ENCODE data around the gene DSPP.
A peak's percentile ranks its signal among the peaks of the same experiment; 100 is the strongest.

Gene DSPP

GRCh38 chr4:87620086-87620485 lies 11.8 kb downstream of the DSPP start:
- TF ChIP-seq CTCF (IDR thresholded peaks at IDR 0.05; ENCODE audit: control insufficient read depth, insufficient read depth, low read depth, low read length, missing control alignments) = no peak
- H3K4me3 ChIP-seq (ENCODE audit: control insufficient read depth, low read depth, low read length) = no peak overlapping the region
- no peak for DNase-seq (ENCODE audit: low read depth)

DNA sequence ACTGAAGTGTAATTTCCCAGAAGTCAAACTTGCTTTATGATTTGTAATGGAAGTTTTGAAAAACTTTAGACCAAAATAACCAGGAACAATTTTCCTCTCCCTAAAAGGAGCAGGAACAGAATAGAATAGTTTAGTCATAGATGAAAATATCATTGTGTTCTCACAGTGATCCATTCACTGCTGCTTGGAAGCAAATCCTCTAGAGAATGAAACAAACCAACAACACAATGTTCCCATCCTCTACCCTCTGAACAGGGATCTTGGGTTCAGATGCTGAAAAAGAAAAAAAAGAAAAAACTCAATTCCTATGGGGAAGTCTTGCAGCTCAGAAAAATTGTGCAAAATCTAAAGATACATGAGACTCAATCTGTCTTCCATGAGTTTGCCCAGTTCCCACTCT lies 12.2 kb downstream of the DSPP start:
- TF ChIP-seq CTCF (IDR thresholded peaks at IDR 0.05; ENCODE audit: control insufficient read depth, insufficient read depth, low read depth, low read length, missing control alignments) = no peak
- H3K4me3 ChIP-seq (ENCODE audit: control insufficient read depth, low read depth, low read length) = no peak overlapping the region

GRCh38 chr4:87622303-87622702 lies 14.0 kb downstream of the DSPP start:
- H3K4me3 ChIP-seq (ENCODE audit: control insufficient read depth, low read depth, low read length) = no peak overlapping the region
- DNase-seq (ENCODE audit: low read depth) = no peak
- TF ChIP-seq CTCF (IDR thresholded peaks at IDR 0.05; ENCODE audit: control insufficient read depth, insufficient read depth, low read depth, low read length, missing control alignments) = no peak

More for the DNA sequence above, 12.2 kb downstream of the DSPP start:
- DNase-seq (ENCODE audit: low read depth) = no peak

DNA sequence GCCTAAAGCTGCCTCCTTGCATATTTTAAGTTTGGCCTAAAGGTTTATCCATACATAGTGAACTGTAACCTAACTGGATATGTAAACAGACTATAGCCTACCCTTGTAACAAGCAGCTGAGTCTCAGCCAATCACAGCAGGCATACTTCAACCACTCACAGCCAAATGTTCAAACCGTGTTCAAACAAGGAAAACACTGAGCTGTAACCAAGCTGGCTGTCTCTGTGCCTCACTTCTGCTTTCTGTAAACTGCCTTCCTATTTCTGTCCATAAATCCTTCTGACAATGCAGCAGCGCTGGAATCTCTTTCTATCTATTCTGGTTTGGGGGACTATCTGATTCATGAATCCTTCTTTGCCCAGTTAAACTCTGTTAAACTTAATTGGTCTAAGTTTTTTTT lies 16.4 kb downstream of the DSPP start:
- no peak overlapping the region for H3K4me3 ChIP-seq (ENCODE audit: control insufficient read depth, low read depth, low read length)
- DNase-seq (ENCODE audit: low read depth) = no peak
- no peak for TF ChIP-seq CTCF (IDR thresholded peaks at IDR 0.05; ENCODE audit: control insufficient read depth, insufficient read depth, low read depth, low read length, missing control alignments)

GRCh38 chr4:87631668-87632067 lies 23.3 kb downstream of the DSPP start:
- DNase-seq (ENCODE audit: low read depth) = no peak
- H3K4me3 ChIP-seq (ENCODE audit: control insufficient read depth, low read depth, low read length) = no peak overlapping the region
- no peak for TF ChIP-seq CTCF (IDR thresholded peaks at IDR 0.05; ENCODE audit: control insufficient read depth, insufficient read depth, low read depth, low read length, missing control alignments)

DNA sequence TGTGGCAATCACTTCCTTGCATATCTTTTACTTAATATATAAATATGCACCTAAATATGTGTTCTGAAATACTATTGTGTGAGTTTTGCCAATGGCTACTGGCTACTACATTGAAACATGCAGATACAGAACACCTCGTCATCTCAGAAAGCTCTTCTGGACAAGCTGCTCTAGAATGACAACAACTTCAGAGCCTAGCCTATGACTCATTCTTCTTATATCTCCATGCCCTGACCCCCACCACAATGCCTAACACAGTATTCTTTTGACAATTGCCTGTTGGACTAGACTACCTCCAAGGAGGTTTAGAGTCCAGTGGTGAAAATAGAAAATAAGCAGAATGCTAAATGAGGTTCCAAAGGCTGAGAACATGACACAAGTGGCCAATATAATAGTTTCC lies 24.1 kb downstream of the DSPP start:
- no peak overlapping the region for H3K4me3 ChIP-seq (ENCODE audit: control insufficient read depth, low read depth, low read length)
- TF ChIP-seq CTCF (IDR thresholded peaks at IDR 0.05; ENCODE audit: control insufficient read depth, insufficient read depth, low read depth, low read length, missing control alignments) = no peak
- no peak for DNase-seq (ENCODE audit: low read depth)

DNA sequence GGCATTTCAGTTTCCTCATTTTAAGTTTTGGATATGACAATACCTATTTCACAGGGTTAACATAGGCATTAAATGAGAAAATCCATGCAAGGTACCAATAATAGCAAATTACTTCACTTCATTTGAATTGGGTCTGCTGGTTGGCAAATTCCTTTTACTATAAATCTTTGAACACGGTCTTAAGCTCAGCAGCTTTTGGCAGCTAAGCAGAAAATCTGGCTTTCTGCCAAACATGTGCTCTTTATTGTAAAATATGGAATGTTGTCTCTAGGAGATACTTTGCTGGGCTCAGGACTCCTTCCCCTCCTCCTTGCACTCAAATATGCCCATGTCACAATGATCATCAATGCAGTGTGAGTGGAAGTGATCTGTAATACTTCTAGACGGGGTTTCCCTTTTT lies 24.9 kb downstream of the DSPP start:
- H3K4me3 ChIP-seq (ENCODE audit: control insufficient read depth, low read depth, low read length) = no peak overlapping the region
- peak; percentile 8 for DNase-seq (ENCODE audit: low read depth)
- no peak for TF ChIP-seq CTCF (IDR thresholded peaks at IDR 0.05; ENCODE audit: control insufficient read depth, insufficient read depth, low read depth, low read length, missing control alignments)
